T-helper 9 cell (primary cell): ENCODE measurements around the gene ANGPTL2.

ENCODE experiments used
- DNase-seq: peaks from one replicate; pipeline ENCODE4 v3.0.0-alpha.2; 2020

Gene ANGPTL2

GRCh38 chr9:127136081-127136879 is 13.8 kb upstream of the ANGPTL2 start:
- DNase-seq, result no peak

- DNase-seq, result no peak
Observed at GRCh38 chr9:127135056-127135745, 12.8 kb upstream of the ANGPTL2 start.

- no peak for DNase-seq
Observed at GRCh38 chr9:127133739-127134167, 11.3 kb upstream of the ANGPTL2 start.

GRCh38 chr9:127132921-127133647 is 10.6 kb upstream of the ANGPTL2 start:
- no peak for DNase-seq

GRCh38 chr9:127132375-127132774 is 9.9 kb upstream of the ANGPTL2 start:
- DNase-seq, result no peak

- DNase-seq, result no peak
Observed at GRCh38 chr9:127131871-127132270, 9.4 kb upstream of the ANGPTL2 start.

- no peak for DNase-seq
Observed at GRCh38 chr9:127130661-127131538, 8.5 kb upstream of the ANGPTL2 start.

GRCh38 chr9:127130235-127130634 is 7.8 kb upstream of the ANGPTL2 start:
- no peak for DNase-seq

- DNase-seq, result no peak
Observed at GRCh38 chr9:127129718-127130085, 7.3 kb upstream of the ANGPTL2 start.

GRCh38 chr9:127129073-127129717 is 6.8 kb upstream of the ANGPTL2 start:
- no peak for DNase-seq

- no peak for DNase-seq
Observed at GRCh38 chr9:127128341-127129072, 6.1 kb upstream of the ANGPTL2 start.

- no peak for DNase-seq
Observed at GRCh38 chr9:127126971-127127370, 4.5 kb upstream of the ANGPTL2 start.

GRCh38 chr9:127124792-127125191 is 2.4 kb upstream of the ANGPTL2 start:
- DNase-seq, result no peak

GRCh38 chr9:127124111-127124531 is 1.7 kb upstream of the ANGPTL2 start:
- no peak for DNase-seq

GRCh38 chr9:127123064-127123890 is 842 bp upstream of the ANGPTL2 start:
- DNase-seq, result no peak

- no peak for DNase-seq
Observed at GRCh38 chr9:127121628-127122175, 733 bp downstream of the ANGPTL2 start.

GRCh38 chr9:127119320-127119709 is 3.1 kb downstream of the ANGPTL2 start:
- DNase-seq, result no peak

- no peak for DNase-seq
Observed at GRCh38 chr9:127118597-127119319, 3.7 kb downstream of the ANGPTL2 start.

GRCh38 chr9:127117801-127118200 is 4.6 kb downstream of the ANGPTL2 start:
- no peak for DNase-seq
